ENCODE results near the gene CLSTN2. TPM values are rescaled to one million over a fixed set of nuclear protein-coding genes. Genes with fewer than 3 reads are reported as not detected.

Gene CLSTN2
- total RNA-seq, 1 donor from 2014 or later, result not detected

DNA sequence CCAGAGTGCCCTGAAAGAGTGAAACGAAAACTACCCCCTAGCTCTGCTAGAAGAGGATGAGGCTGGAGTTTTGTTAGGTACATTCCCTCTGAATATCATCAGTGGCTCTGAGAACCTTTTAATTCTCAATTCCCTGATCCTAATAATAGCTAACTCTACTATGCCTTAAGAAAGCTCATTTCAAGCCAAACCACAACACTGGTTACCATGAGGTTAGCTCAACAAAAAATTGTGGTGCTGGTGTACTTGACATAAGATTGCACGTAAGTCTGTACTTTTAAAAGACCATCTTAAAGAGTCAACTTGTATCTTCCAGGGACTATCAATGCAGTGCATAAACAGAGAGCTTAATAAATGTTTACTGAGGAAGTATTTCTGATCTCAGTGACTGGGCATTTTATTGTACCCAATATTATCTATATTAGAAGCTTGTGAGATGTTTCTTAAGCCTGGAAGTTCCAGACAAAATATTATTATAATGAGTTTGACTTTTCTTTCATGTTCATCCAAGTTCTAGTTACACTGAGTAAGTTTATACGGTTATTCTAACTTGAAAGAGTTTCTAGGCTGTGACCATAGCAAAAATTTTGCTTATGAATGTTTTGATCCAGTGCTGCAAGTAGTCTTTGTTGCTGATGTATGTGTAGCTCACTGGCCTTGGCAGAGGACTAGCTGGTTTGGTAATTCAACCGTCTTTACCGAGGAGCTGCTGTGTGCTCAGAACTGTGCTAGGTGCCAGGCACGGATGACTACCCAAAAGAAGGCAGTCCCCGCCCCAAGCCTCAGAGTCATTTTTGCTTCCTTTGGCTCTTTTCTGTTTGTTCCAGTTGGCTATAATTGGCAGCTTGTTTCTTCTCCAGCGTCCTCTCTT lies 408.5 kb downstream of the CLSTN2 start:
- Mint-ChIP-seq H3K27me3 (peaks cover 6% of the 10 kb centered on the region), H3K9me3 (peaks cover 2% of the 10 kb centered on the region), H3K4me1 (no peaks in the 10 kb centered on the region), H3K4me3 (no peak overlapping the region), H3K36me3 (ENCODE audit: low read depth) (no peaks in the 10 kb centered on the region), H3K27ac (no peak overlapping the region)
- intact Hi-C loops (cut with micrococcal nuclease), result no loop called here
- TF ChIP-seq, protein P1, sequence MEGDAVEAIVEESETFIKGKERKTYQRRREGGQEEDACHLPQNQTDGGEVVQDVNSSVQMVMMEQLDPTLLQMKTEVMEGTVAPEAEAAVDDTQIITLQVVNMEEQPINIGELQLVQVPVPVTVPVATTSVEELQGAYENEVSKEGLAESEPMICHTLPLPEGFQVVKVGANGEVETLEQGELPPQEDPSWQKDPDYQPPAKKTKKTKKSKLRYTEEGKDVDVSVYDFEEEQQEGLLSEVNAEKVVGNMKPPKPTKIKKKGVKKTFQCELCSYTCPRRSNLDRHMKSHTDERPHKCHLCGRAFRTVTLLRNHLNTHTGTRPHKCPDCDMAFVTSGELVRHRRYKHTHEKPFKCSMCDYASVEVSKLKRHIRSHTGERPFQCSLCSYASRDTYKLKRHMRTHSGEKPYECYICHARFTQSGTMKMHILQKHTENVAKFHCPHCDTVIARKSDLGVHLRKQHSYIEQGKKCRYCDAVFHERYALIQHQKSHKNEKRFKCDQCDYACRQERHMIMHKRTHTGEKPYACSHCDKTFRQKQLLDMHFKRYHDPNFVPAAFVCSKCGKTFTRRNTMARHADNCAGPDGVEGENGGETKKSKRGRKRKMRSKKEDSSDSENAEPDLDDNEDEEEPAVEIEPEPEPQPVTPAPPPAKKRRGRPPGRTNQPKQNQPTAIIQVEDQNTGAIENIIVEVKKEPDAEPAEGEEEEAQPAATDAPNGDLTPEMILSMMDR (IDR thresholded peaks at IDR 0.05), result no peak
- DNase-seq (no peak), ATAC-seq (ENCODE audit: low read depth) (no peak)
- CTCF ChIA-PET, result no interaction called here
- POLR2A ChIA-PET, result no interaction called here

DNA sequence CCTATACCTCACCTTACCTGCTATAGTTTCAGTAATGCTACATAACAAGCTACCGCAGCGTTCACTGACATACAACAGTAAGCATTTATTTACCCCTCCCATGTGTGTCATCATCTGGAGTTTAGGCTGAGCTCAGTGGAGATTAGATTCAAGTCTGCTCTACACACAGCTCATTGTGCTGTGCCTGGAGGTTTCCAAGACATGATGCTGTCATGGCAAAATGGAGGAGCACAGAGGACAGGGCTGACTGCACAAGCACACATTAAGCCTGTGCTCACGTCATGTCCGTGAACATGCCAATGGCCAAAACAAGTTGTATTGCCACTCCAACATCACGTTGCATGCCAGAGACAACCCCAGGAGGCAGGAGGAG lies 409.1 kb downstream of the CLSTN2 start:
- Mint-ChIP-seq H3K9me3 (peaks cover 7% of the 10 kb centered on the region), H3K4me3 (no peak overlapping the region), H3K27me3 (peaks cover 6% of the 10 kb centered on the region), H3K27ac (no peak overlapping the region), H3K36me3 (ENCODE audit: low read depth) (no peaks in the 10 kb centered on the region), H3K4me1 (no peaks in the 10 kb centered on the region)
- intact Hi-C loops (cut with micrococcal nuclease), result no loop called here
- TF ChIP-seq, protein P1 (IDR thresholded peaks at IDR 0.05), result no peak
- POLR2A ChIA-PET, result no interaction called here
- CTCF ChIA-PET, result no interaction called here
- ATAC-seq (ENCODE audit: low read depth), result no peak
- no peak for DNase-seq

DNA sequence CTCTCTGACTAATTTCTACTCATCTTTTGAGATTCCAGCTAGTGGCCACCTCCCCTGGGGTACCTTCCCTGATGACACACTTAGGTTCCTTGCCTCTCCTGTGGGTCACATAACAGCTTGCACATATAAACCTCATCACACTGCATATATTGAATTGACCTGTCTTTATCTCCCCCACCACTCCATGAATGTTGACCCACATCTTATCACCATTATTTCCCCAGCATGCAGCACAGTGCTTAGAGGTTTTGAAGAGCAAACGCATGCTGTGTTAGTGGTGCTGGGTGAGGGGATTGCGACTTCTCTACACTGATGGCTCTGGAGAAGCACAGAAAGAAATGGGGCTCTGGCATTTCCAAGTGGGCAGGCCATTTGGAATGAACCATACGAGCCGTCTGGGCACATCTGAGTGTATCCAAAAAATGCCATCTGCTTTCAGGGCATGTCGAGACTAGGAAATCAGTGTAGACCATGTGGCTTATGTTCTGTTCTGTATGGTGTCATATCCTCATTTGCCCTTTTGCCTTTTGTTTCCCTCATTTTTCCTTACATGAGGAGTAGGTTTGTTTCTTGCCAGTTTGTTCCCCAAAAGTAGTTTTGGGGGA lies 409.7 kb downstream of the CLSTN2 start:
- intact Hi-C loops (cut with micrococcal nuclease), result no loop called here
- Mint-ChIP-seq H3K27me3 (peaks cover 6% of the 10 kb centered on the region), H3K36me3 (ENCODE audit: low read depth) (no peaks in the 10 kb centered on the region), H3K4me1 (no peaks in the 10 kb centered on the region), H3K27ac (no peak overlapping the region), H3K9me3 (peaks cover 14% of the 10 kb centered on the region), H3K4me3 (no peak overlapping the region)
- ChIA-PET CTCF (no interaction called here), POLR2A (no interaction called here)
- TF ChIP-seq, protein P1 (IDR thresholded peaks at IDR 0.05), result no peak
- no peak for DNase-seq
- ATAC-seq (ENCODE audit: low read depth), result no peak

DNA sequence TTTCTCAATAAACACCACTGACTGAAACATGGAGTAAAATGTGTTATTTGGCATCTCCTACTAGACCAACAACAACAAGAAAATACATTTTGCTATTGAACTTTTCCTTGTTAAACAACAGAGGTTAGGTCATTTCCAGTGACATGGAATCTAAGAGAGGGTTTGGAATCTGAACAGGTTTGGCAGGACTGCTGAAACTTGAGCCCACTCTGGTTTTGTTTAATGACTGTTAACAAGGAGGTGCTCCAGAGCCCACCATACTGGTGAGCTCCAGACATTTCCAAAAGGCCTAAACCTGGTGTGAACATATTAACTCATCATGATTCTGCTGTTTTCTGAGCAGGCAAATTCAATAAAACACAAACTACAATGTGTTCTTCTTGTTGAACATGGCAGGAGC lies 412.2 kb downstream of the CLSTN2 start:
- Mint-ChIP-seq H3K4me3 (no peak overlapping the region), H3K27ac (no peak overlapping the region), H3K36me3 (ENCODE audit: low read depth) (no peaks in the 10 kb centered on the region), H3K9me3 (peaks cover 20% of the 10 kb centered on the region), H3K4me1 (no peaks in the 10 kb centered on the region), H3K27me3 (peaks cover 6% of the 10 kb centered on the region)
- TF ChIP-seq, protein P1 (IDR thresholded peaks at IDR 0.05), result no peak
- DNase-seq, result no peak
- intact Hi-C loops (cut with micrococcal nuclease), result no loop called here
- no peak for ATAC-seq (ENCODE audit: low read depth)
- POLR2A ChIA-PET, result no interaction called here
- CTCF ChIA-PET, result no interaction called here

DNA sequence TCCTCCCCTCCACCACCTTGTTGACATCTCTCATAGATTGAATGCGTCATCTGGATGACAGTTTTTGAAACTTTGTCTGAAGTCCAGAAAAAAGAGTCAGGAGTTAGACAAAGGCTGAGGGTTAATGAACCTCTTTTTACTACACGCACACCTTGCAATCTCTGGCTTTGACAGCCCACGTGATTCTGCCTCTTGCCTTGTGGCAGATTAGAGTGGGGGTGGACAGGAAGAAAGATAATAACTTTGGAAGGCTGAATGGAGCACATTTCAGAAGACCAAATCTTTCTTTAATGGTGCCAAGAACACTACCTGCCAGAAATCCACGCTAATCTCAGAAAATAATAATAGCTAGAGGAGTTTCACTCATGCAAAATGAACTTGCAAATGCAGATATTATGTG lies 415.0 kb downstream of the CLSTN2 start:
- DNase-seq, result no peak
- no peak for ATAC-seq (ENCODE audit: low read depth)
- TF ChIP-seq, protein P1 (IDR thresholded peaks at IDR 0.05), result no peak
- H3K27ac Mint-ChIP-seq, result no peak overlapping the region
- ChIA-PET CTCF (no interaction called here), POLR2A (no interaction called here)
- intact Hi-C loops (cut with micrococcal nuclease), result no loop called here
- peaks cover 4% of the 10 kb centered on the region for H3K27me3 Mint-ChIP-seq
- H3K4me1 Mint-ChIP-seq, result no peaks in the 10 kb centered on the region
- H3K36me3 Mint-ChIP-seq (ENCODE audit: low read depth), result no peaks in the 10 kb centered on the region
- peaks cover 20% of the 10 kb centered on the region for H3K9me3 Mint-ChIP-seq
- no peak overlapping the region for H3K4me3 Mint-ChIP-seq

Measured in activated B cell treated with CpG ODN at 0.5 μM for 24 hours (primary cell).